ENCODE data around the gene ANO7.
"Not testable (repeated sequence)": the region's sequence is repeated elsewhere in the genome, so short reads cannot be mapped to it uniquely, and the experiment has no call there.

The ANO7 gene

DNA sequence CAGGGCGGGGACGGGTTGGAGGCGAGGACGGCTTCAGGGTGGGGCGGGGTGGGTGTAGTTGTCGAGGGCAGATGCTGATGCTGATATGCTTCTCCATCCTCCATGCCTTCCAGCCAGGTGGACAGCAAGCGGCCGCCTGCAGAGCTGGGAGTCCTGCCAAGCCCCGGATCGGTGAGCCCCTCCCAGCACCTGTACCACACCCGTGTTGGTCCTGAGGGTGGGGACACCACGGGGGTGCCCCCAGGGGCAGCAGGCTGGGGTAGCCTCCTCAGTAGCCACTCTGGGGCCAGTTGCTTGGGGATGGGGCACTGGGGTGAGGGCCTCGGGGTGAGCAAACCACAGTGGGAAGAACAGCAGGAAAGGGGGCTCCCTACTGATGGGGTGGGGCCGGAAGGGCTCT, 2.6 kb downstream of the ANO7 start:
- H3K4me3 ChIP-seq (ENCODE audit: low read depth, low read length), result no peak overlapping the region
- CTCF ChIA-PET, result no interaction called here
- POLR2A ChIA-PET, result no interaction called here
- TF ChIP-seq, protein P1, sequence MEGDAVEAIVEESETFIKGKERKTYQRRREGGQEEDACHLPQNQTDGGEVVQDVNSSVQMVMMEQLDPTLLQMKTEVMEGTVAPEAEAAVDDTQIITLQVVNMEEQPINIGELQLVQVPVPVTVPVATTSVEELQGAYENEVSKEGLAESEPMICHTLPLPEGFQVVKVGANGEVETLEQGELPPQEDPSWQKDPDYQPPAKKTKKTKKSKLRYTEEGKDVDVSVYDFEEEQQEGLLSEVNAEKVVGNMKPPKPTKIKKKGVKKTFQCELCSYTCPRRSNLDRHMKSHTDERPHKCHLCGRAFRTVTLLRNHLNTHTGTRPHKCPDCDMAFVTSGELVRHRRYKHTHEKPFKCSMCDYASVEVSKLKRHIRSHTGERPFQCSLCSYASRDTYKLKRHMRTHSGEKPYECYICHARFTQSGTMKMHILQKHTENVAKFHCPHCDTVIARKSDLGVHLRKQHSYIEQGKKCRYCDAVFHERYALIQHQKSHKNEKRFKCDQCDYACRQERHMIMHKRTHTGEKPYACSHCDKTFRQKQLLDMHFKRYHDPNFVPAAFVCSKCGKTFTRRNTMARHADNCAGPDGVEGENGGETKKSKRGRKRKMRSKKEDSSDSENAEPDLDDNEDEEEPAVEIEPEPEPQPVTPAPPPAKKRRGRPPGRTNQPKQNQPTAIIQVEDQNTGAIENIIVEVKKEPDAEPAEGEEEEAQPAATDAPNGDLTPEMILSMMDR (IDR thresholded peaks at IDR 0.05; ENCODE audit: insufficient read depth, low read length, missing control alignments), result no peak
- DNase-seq (ENCODE audit: low read depth, low spot score), result no peak

DNA sequence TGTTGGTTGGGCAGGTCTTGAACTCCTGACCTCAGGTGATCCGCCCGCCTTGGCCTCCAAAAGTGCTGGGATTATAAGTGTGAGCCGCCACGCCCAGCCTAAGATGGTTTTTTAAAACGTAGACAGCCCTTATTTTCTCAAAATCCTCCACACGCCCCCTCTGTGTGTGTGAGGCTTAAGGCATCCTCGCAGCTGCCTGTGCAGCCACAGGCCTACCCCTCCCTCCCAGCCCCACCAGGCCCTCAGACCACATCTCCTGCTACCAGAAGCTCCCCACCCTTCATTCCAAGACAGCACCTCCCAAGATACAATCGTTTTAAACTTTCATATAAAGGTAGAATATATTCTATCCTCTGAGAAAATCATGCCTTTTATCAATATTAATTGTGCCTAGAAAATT, 4.8 kb downstream of the ANO7 start:
- TF ChIP-seq, protein P1 (IDR thresholded peaks at IDR 0.05; ENCODE audit: insufficient read depth, low read length, missing control alignments), result no peak
- DNase-seq (ENCODE audit: low read depth, low spot score), result no peak
- ChIA-PET CTCF (no interaction called here), POLR2A (no interaction called here)
- H3K4me3 ChIP-seq (ENCODE audit: low read depth, low read length), result no peak overlapping the region

DNA sequence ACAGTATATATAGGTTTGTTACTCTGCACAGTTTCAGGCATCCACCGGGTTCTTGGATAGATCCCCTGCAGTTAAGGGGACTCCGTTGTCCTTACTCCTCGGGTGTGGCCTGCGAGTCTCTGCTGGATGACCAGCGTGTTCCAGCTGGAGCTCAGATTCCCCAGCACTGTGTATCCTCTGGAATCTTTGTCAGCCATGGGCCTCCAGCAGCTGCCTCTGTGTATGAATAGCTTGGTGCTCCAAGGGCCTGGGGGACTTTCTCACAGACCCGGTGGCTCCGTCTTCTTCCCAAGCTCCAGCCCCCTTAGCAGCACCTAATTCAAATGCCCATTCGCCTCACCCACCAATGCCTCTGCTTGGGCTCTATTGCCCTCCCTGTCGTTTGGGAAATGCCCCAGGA, 6.3 kb downstream of the ANO7 start:
- TF ChIP-seq, protein P1 (IDR thresholded peaks at IDR 0.05; ENCODE audit: insufficient read depth, low read length, missing control alignments), result no peak
- CTCF ChIA-PET, result no interaction called here
- no peak for DNase-seq (ENCODE audit: low read depth, low spot score)
- no peak overlapping the region for H3K4me3 ChIP-seq (ENCODE audit: low read depth, low read length)
- POLR2A ChIA-PET, result no interaction called here

DNA sequence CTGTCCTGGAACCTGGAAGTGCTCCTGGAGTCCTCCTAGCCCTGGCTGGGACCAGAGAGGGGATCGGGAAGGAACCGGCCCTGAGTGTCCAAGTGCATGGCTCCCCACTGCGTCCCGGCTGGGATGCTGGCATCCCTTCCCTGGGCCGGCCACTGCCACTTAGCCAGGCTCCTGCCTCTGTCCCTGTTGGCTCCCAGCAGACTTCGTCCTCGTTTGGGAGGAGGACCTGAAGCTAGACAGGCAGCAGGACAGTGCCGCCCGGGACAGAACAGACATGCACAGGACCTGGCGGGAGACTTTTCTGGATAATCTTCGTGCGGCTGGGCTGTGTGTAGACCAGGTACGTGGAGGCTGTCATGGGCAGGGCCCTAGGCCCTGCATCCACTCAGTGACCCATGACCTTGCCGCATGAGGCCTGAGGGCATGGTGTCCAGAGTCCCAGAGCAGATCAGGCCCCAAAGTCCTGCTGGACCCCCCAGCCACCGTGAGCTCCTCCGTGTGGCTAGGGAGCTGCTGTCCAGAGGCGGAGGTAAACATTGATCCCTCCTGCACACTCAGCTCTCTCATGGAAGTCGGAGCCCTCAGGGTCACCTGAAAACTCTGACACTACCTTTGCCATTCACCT, 7.1 kb downstream of the ANO7 start:
- TF ChIP-seq, protein P1 (IDR thresholded peaks at IDR 0.05; ENCODE audit: insufficient read depth, low read length, missing control alignments), result no peak
- no peak for DNase-seq (ENCODE audit: low read depth, low spot score)
- ChIA-PET CTCF (no interaction called here), POLR2A (no interaction called here)
- no peak overlapping the region for H3K4me3 ChIP-seq (ENCODE audit: low read depth, low read length)

DNA sequence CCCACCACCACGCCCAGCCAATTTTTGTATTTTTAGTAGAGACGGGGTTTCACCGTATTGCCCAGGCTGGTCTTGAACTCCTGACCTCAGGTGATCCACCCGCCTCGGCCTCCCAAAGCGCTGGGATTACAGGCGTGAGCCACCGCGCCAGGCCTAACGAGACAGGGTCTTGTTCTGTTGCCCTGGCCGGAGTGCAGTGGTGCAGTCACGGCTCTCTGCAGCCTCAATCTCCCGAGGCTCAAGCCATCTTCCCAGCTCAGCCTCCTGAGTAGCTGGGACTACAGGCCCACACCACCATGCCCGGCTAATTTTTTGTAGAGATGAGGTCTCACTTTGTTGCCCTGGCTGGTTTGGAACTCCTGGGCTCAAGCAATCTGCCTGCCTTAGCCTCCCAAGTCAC, 8.8 kb downstream of the ANO7 start:
- POLR2A ChIA-PET; CTCF ChIA-PET; DNase-seq (ENCODE audit: low read depth, low spot score); H3K4me3 ChIP-seq (ENCODE audit: low read depth, low read length): not testable (repeated sequence)

DNA sequence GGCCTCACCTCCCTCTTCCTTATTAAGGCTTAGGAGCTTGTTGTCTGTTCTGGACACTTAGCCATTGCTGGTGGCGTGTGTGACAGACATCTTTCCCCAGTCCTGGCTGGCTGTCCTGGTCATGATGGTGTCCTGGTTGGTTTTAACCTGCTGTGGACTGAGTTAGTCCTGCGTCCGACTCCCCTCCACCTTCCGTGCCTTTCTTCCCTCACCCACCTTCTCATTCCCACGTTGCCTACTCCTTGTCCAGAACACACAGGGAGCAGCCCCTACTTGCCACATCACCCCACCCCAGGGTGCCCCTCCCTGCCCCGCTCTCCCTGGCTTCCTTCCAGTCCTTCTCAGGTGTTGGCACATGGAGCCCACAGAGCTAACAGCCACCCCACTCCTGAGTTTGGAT, 9.5 kb downstream of the ANO7 start:
- TF ChIP-seq, protein P1 (IDR thresholded peaks at IDR 0.05; ENCODE audit: insufficient read depth, low read length, missing control alignments), result no peak
- ChIA-PET CTCF (no interaction called here), POLR2A (no interaction called here)
- no peak overlapping the region for H3K4me3 ChIP-seq (ENCODE audit: low read depth, low read length)
- no peak for DNase-seq (ENCODE audit: low read depth, low spot score)

Measured in AG04449 (cell line).